Hematopoietic multipotent progenitor cell (in vitro differentiated cells): ENCODE measurements around the gene KITLG. TPM values are rescaled to one million over a fixed set of nuclear protein-coding genes. Genes with fewer than 3 reads are reported as not detected.

Source experiments
- small RNA-seq: library from RNA; depleted of rRNA; stranded (forward); fragments of <200 nt; gene quantifications from one replicate; pipeline ENCODE3, GENCODE V24; 2012
- total RNA-seq: library from RNA; depleted of rRNA; stranded (reverse); fragments of >200 nt; gene quantifications from one replicate; pipeline ENCODE4 v1.2.3, GENCODE V29; 2012

KITLG gene
- total RNA-seq, 1 donor, result under 0.01 TPM

Small RNA genes within 50 kb of the gene (small RNA-seq; reads per million reads assigned to genes)
- not detected for gene RNU1-117P
